GM19452 (cell line): ENCODE data around the gene EIF2D.
A peak's percentile ranks its signal among the peaks of the same experiment; 100 is the strongest.
"Not testable (repeated sequence)": the region's sequence is repeated elsewhere in the genome, so short reads cannot be mapped to it uniquely, and the experiment has no call there.

Experiments used
- ATAC-seq: cut with Tn5 transposase; IDR thresholded peaks from one replicate; pipeline ENCODE4 v1.9.1; 2021; ENCODE audit not compliant: unreplicated experiment

The EIF2D gene

GRCh38 chr1:206589206-206589605, 23.1 kb downstream of the EIF2D start:
- ATAC-seq = no peak

DNA sequence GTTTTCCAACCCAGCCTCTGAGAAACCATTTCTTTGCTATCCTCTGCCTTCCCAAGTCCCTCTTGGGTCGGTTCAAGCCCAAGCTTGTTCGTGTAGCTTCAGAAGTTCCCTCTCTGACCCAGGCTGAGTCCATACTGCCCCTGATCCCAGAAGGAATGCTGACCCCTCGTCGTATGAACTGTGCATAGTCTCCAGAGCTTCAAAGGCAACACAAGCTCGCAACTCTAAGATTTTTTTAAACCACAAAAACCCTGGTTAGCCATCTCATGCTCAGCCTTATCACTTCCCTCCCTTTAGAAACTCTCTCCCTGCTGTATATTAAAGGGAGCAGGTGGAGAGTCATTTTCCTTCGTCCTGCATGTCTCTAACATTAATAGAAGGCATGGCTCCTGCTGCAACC, 23.8 kb downstream of the EIF2D start:
- no peak for ATAC-seq

DNA sequence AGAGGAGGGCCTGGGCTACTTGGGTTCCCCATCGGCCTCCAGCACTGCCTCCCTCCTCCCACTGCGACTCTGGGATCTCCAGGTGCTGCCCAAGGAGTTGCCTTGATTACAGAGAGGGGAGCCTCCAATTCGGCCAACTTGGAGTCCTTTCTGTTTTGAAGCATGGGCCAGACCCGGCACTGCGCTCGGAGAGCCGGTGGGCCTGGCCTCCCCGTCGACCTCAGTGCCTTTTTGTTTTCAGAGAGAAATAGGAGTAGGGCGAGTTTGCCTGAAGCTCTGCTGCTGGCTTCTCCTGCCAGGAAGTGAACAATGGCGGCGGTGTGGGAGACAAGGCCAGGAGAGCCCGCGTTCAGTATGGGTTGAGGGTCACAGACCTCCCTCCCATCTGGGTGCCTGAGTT, 24.4 kb downstream of the EIF2D start:
- no peak for ATAC-seq

GRCh38 chr1:206586501-206587445, 25.5 kb downstream of the EIF2D start:
- no peak for ATAC-seq

DNA sequence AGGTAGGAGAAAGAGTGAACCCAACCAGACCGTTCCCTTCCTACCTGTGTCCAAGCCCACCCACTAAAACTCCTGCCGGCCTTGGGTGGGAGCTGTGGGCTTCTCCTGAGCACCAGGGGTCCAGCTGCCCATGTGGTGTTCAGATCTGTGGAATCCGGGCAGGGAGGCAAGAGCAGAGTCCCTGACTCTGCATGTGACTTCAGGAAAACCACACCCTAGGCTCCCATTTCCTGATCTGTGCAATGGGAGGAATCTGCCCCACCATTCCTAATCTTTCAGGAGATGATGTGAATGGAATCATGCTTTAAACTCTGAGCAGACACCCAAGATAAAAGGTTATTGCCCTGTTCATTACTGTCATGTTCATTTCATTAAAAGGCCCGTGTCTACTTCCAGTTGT, 27.6 kb downstream of the EIF2D start:
- no peak for ATAC-seq

DNA sequence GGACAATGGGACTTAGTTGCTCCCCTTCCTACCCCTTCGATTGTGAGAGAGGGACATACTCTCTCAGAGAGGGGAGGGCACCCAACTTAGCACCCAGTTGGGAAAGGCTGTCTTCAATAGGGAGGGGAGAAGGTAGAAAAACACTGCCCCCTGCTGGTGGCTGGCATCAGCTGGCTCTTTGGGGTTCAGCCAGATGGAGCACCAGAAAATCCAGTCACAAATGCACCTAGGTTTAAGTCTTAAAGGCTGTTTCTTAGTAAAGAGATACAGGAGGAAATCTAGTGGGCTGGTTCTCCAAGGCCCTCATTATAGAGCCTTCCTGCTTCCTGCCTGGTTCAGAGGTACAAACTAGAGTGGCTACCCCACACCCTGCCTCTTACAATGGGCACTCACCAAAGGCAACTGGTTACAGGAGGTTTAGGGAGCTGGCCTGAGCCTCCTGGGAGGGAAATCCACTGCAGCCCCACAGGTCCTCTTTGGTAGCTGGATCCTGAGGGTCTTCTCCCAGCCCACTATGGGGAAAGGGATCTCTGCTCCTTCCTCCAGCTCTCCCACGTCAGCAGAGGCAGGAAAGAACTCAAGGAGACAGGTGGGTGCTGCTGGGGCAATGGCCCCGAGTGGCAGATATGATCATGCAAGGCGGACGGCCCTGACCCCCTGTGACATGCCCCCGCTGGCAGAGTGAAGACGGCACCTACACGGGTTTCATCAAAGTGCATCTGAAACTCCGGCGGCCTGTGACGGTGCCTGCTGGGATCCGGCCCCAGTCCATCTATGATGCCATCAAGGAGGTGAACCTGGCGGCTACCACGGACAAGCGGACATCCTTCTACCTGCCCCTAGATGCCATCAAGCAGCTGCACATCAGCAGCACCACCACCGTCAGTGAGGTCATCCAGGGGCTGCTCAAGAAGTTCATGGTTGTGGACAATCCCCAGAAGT, 28.3 kb downstream of the EIF2D start:
- no peak for ATAC-seq

- no peak for ATAC-seq
Measured at GRCh38 chr1:206582971-206583706, 29.1 kb downstream of the EIF2D start.

GRCh38 chr1:206582537-206582936, 29.7 kb downstream of the EIF2D start:
- no peak for ATAC-seq

GRCh38 chr1:206581571-206581981, 30.7 kb downstream of the EIF2D start:
- no peak for ATAC-seq

- ATAC-seq = not testable (repeated sequence)
Measured at GRCh38 chr1:206581114-206581497, 31.2 kb downstream of the EIF2D start.

DNA sequence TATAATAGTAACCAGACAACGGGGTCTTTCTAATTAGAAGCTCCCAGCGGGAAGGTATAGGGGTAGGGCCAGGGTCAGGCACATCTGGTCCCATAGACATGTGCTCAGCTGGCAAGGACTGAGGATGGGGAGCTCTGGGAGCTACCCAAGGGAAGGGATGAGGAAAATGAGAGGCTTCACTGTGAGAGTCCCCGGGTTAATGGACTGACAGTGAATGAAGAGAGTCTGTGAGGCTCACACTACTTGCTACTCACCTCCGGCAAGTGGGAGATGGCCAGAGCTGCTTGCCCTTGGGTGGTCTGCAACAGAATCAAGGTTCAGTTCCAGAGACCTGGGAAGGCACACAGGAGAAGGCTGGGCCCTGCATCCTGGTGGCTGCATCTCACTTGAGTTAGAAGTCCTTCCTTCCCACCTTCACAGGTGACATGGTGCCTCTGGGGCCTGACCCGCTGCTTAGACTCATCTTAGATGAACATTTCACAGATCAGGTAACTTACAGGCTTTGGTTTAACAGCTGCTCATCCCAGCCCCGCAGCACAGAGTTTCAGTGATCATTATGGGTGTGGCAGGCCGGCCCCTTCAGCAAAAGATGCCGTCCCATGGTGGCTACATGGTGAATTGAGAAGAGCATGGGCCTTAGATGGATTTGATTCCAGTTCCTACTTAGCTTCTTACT, 31.7 kb downstream of the EIF2D start:
- peak; percentile 17 for ATAC-seq

DNA sequence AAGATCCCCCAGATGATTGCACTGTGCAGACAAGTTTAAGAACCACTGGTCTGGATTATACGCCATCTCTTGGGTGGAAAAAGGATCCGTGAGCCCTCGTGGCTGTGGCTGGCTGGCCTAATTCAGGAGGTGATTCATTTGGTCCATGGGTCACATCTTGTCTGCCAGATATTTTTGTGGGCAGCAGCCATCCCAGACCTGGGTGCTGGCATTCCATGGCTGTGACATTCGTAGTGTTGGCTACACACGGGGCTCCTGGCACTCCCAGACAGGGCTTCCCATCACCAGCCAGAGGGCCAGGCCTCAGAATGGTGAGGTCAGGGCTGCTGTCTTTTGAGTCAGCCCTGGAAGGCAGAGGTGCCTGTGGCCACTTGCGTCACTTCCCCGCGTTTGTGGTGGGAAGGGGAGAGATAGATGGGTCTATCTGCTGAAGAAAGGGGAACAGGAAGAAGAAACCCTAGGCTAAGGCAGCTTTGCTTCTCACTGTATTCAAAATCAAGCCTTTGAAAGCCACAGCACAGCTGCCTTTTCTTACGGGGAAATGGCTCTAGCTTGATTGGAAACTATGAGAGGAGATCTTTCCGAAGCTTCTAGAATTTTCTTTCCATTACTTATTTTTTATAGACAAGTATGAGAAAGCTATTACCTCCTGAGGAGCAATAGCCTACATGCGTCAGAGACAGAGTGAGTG, 32.4 kb downstream of the EIF2D start:
- ATAC-seq = peak; percentile 82

- ATAC-seq = no peak
Measured at GRCh38 chr1:206578978-206579374, 33.3 kb downstream of the EIF2D start.

DNA sequence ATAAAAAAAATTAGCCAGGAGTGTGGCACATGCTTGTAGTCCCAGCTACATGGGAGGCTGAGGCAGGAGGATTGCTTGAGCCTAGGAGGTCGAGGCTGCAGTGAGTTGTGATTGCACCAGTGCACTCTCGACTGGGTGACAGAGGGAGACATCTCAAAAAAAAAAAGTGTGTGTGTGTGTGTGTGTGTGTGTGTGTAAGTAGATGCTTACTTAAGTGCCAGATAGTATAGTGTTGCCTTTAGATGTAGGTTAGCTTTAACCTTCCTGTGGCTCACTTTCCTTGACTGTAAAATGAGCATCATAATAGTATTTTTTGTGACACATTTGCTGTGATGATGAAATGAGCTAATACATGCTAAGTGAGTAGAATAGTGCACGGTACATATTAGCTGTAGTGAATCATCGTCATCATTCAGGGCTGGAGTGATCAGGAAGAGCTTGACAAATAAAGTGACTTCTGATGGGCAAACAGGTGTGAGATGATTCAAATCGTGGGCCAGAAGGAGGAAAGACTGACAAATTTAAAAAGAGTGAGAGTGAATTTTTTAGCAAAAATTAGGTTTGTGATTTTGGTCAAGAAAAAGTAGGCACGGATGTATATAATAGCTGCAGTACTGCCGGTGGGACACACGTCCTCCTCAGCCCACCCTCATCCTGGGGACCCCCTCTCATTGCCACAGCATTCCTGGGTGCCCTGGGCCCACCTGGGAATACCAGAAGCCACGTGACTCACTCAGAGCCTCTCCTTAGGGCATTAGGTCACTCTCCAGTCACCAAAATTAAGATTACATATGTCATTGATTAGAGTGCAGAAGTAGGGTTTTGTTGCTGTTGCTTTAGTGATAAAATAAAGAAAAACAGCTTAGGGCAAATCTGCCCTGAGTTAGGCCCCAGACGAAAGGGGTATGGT, 33.9 kb downstream of the EIF2D start:
- ATAC-seq = no peak

- ATAC-seq = no peak
Measured at GRCh38 chr1:206577626-206578025, 34.6 kb downstream of the EIF2D start.

DNA sequence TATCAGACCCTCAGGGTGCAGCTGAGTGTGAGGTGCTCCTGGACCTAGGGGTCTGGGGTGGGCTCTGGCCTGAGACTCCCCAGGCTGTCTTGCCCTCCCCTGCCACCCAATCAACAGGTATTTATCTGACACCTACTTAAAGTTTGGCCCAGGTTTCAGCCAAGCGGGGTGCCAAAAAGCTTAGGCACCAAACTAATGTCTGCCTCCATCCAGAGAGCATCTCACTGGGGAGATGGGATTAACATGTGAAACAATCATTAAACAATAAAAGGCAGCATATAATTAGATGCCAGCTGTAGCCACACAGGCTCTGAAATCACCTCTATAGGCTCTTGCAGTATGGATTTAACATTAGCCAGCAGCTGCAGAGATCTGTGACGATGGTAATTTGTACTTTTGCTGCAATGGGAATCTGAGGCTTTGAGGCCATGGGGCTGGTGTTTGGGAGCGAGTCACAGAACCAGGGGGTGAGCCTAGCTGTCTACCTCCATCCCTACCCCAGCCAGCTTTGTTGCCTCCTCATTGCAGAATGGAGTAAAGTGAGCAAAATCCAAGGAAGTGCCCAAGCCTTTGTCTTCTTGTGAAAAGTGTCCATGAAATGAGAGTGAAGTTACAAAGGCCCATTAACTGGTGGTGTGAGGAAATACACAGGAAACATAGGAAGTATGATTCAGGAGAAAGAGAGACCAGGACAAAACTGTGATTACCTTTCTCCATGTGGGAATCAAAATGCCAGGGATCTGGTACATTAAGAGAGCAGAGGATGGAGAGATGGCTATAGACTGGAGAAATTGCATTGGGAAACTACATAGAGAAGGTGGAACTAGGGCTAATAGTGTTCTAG, 36.1 kb downstream of the EIF2D start:
- ATAC-seq = no peak

DNA sequence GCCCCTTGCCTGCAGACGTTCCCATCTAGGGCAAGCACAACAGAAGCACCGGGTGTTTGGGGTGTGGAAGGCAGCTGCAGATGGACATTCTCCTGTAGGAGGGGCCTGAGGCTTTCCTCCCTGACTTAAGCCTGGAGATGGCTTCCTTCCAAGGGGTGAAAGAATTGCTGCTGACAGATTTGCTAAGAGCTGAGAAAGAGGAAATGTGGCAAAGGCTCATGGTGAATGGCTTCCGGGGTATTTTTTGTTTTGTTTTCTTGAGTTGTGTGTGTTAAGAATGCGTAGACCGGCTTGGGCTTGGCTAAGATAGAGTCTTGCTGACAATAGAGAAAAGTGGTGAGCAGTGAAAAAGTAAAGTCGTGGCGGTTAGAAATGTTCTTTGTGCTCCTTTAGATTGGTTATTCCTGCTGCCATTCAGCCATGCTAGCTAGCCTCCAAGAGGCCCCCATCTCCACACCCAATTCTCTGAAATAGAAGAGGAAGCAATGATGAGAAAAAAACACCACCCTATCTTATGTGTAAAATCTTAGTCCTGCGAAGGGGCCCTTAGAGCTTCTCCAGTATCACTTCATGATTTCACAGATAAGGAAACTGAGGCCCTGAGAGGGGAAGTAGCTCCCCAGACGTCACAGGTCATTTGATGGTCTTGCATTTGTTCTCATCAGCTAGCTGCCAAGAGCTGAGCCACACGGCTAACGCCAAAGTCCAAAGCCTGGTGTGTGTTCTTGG, 36.9 kb downstream of the EIF2D start:
- ATAC-seq = no peak
